HG03575 (cell line): ENCODE measurements around the gene BDKRB2.

Source experiments
- ATAC-seq: cut with Tn5 transposase; IDR thresholded peaks from one replicate; pipeline ENCODE4 v1.9.1; 2021; ENCODE audit not compliant: unreplicated experiment, insufficient number of reproducible peaks, low FRiP score; ENCODE audit errors: extremely low read depth

BDKRB2 gene

DNA sequence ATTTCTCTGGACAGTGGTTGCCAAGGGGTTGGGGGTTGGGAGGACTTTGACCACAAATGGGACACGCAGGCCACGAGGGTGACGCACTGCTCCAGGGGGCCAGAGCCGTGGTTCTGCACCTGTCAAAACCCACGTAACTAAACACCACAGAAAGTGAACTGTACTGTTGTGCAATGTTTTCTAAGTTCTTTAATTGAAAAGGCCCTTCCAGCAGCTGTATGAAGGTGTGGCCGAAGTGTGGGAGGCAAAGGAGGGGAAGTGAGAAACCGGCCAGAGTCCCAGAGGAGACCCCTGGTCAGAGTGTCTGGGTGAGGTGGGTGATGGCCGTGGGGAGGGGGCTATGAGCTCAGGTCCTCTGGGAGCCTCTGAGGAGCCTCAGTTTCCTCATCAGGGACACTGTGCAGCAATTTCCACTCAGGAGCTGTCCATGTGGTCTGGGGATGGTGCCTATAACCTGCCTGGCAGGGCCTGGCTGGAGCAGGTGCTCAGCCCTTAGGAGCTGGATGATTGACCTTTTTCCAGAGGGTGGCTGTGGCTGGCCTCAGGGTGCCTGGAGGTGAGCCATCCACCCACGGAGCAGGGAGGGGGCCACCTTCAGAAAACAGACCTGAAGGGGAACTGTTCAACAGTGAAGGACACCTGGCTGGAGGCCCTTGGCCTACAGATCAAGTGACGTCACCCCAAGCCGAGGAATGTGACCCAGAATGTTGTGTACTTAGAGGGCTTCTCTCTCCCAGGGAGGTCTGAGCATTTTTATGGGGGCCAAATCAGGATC is 9.8 kb upstream of the BDKRB2 start:
- ATAC-seq = no peak

DNA sequence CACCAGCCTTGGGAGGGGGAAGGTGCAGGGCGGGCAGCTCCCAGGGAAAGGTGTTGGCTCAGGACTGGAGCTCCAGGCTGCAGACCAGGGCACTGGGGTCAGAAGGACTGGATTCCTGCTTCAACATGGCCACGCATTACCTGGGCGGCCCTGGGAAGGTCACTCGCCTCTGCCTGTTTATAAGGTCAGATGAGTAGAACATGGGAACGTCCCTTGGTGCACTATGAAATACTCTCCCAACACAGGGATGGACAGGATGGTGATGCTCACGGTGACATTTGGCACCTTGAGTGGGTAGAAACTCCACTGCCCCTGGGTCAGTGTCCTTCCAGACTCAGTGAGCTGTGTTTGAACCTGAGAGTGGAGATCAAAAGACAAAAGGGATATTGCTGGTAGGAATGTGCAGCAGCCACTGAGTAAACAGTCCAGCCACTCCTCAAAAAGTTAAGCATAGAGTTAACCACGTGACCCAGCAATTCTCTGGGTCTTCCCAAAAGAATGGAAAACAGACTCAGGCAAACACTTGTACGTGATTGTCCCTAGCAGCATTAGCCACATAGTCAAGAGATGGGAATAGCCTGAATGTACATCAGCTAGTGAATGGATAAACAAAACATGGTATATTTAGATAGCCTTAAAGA is 9.1 kb upstream of the BDKRB2 start:
- ATAC-seq = no peak

DNA sequence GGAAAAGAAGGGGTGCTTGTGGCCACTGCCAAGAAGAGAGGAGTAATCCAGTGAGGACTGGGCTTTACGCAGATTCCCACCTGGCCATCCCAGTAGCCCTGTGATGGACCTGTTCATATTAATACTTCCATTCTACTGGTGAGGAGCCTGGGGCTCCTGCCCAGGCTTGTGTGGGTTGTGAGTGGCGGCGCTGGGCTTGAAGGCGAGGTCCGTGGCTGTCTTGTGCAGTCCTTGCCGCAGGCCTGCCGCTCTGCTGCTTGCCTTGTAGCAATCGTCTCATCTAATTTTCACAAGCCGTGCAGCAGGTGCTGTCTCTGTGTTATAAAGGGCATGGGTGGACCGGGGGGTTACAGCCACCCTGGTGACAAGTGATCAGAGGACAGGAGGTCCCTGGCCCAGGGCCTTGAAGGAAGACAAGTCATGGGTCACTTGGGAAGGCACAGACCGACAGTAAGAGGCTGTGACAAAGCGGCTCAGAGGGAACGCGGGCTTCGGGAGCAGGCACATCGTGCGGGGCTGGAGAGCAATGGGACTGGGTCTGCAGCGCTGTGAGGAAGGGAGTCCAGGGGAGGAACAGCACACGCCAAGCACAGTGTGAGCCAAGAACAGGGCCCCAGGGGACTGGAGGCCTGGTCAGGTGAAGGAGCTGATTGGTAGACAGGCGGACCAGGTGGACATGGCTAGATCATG is 7.3 kb upstream of the BDKRB2 start:
- no peak for ATAC-seq

DNA sequence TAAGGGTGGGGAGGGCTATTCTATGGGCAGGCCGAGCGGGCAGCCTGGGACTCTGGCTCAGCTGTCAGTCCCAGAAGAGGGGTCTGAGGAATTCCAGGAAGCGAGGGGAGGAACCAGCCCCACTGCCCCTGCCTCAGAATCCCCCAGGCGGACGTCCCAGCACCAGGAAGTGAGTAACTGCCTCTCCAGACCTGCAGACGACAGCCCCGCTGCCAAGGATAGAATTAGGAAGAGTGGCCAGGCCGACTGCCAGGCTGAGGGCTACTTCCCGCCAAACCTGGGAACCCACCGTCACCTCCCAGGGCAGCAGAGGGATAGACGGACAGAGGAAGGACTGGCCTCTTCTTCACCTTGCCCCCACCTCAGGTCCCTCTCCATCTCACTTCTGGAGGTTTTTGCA is 6.7 kb upstream of the BDKRB2 start:
- no peak for ATAC-seq

DNA sequence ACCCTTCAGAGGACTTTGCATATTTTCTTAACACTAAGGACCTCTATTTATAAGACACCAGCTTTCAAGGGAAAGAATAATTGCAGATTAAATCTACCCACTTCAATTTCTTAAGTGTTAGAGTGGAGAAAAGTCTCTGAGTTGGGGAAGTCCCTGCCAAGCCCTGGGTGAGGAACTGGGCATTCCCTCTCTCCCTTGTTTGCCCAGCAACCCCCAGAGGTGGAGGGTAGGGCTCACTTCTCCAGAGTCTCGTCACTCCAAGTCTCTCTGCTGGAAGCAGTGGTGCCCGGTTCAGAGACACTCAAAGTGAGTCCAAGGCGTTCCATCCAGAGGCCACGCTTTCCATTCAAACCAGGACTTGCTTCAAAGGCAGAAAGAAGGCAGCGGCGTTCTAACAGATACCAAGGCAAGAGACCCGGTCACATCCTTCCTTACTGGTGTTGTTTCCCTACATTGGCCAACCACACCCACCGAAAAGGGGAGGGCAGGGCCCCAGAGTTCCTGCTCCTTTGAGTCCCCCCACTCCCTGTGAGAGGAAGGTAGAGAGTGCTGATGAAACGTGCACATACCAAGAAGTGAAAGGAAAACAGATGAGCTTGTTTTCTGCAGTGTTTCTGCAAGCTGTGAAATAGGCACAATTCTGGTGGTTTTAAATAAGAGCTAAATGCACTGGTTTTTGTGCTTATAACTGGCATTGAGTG is 6.1 kb upstream of the BDKRB2 start:
- ATAC-seq = no peak

DNA sequence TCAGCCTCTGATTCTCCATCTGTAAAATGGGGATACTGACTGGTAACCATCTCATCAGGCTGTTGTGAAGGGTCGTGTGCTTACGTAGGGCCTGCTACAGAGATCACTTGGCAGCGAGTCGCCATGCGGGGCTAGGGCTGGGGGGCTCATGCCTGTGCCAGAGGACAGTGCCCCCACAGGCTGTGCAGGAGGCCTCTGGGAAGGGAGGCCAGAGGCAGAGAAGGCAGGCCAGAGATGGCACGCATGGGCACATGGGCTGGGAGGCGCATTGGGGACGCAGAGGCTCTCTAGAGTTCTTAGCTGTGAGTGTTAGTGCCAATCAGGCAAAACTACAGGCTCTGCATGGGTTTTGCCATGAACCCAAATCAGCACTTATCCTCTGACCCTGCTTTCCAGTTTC is 3.5 kb upstream of the BDKRB2 start:
- ATAC-seq = no peak

DNA sequence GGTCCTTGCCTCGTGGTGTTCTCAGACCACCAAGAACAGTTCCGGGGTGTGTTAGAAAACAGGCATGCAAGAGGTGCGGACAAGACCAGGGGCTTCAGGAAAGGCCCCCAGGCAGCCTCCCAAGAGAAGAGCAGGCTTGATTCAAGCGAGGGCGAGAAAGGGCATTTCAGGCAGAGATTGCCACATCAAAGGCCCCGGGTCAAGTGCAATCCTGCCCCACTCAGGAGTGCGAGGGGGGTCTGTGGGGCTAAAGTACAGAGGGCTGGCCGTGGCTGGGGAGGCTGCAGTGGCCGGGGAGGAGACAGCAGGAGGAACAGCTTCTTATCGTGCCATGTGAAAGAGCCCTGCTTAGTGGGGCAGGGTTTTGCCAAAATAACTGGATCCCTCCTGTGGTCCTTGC is 2.7 kb upstream of the BDKRB2 start:
- ATAC-seq = no peak

DNA sequence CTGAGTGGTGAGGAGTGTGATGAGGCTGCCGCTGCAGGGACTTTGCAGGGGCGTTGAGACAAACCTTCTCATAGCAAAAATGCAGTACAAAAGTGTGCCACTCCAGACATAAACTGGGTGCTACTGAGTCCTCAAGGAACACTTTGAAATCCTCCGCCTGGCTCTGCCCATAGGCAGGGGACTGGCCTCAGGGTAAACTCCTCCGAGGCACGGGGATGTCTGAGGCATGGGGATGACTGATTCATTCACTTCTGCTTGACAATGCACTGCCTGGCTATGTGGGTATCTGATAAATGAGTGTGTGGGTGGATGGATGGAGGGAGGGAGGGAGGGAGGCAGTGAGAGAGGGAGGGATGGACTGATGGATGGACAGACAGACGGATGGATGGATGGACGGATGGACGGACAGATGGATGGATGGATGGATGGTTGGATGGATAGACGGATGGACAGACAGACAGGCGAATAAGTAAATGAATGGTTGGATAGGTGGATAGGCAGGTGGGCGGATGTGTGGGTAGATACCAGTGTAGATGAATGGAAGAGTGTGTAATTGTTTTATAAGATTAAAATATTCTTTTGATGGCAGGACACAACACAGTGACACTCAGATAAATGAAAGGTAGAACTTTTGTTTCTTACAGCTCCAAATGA is 2.1 kb upstream of the BDKRB2 start:
- no peak for ATAC-seq

DNA sequence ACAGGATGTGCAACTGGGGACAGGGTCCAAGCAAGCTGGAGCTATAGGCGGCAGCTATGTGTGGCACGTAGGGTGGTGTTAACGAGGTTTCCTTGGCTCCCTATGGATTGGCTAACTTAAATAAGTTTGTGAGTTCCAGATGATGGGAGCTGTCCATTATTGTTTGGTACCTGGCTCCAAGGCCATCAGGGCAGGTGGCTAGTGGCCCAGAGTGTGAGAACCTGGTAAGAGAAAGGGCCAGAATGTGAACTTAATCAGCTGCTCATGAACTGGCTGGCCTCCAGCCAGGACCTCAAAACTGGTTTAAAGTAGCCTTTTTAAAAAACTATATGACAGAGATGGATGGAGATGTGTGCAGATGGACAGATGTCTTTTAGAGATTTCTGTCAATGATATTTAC is 1.5 kb upstream of the BDKRB2 start:
- no peak for ATAC-seq

DNA sequence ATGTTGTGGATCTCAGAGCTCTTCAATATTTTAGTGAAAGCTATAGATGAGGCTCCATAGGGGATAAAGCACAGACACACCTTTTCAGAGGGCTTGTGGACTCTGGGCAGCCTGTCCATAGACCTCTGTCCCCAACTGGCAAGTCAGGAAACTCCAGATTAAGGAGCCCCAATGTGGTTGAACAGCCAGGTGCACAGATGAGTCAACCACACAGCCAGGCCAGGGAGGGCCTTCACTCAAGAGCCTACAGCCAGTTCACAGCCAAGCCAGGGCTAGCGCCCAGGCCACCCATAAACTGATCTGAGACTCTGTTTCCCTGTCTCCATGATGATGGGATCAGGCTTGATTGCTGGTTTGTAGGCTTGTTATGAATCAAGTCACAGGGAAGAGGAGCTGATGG is 1.0 kb upstream of the BDKRB2 start:
- no peak for ATAC-seq

DNA sequence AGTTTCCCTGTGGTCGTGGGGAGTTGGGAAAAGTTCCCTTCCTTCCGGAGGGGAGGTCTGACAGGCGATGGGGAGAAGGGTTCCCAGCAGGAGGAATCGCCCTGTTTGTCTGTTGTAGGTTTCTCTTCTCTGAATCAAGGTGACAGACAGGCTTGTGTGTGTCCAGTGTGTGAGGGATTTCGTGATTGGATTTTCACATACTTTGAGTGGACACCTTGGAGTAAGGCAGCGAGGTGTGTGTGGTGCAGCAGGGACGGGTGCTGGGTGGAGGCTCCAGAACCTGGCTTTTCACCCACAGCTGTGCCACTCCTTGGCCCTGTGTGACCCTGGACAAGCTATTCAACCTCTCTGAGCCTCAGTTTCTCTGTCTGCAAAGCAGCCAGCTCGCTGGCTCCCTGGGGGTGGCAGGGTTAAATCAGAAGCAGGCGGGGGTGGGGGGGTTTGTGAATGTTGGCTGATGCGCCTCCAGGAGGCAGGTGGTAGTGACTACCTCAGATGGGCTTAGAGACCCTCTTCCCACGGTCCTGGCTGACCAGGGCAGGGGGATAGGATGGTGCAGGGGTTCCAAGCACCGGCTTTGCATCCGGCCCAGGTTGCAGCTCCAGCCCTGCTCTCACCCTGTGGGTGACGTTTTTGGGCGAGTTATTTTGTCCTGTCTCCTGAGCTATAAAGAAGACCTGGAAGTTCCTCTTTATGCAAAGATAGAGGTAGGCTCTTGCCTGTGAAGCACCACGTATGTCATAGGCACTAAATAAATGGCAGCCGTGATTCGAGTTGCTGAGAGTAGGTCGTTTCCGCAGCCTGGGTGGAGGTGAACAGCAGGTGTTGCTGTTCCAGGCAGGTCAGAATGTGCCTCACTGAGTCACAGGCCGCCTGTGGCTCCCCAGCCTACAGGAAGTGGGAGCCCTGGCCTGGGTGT is 679 bp downstream of the BDKRB2 start:
- ATAC-seq = no peak

DNA sequence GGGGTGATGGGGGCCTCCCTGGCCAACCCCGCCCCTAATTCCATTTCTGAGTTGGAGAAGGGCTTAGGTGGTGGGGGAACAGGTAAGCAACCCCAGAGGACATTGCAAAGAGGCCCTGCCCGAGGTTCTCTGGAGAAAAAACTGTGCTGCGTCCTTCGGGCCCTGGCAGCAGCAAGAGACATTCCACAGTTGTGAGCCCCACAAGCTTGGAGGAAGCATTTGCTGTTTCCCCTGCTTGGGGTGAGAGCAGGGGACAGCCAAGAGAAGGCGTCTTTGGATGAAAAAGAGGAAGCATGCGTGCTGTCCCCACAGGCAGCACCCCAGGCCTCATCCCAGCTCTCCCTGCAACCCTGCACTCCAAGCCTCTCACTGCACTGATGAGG is 1.3 kb downstream of the BDKRB2 start:
- ATAC-seq = no peak

DNA sequence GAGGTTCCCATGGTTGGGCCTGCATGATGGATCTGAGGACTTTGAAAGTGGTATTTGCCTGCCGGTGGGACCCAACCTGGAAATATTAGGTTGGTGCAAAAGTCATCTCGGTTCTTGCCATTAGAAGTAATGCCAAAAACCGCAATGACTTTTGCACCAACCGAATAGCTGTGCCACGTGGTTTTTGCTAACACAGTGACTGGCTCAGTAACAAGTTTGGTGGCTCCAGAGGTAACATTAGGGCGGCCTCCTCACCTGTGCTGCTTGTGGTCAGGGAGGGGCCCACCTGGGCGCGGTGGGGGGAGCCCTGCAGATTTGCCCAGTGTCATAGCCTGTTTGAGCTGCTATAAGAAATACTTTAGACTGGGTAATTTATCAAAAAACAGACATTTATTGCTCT is 1.8 kb downstream of the BDKRB2 start:
- ATAC-seq = no peak

DNA sequence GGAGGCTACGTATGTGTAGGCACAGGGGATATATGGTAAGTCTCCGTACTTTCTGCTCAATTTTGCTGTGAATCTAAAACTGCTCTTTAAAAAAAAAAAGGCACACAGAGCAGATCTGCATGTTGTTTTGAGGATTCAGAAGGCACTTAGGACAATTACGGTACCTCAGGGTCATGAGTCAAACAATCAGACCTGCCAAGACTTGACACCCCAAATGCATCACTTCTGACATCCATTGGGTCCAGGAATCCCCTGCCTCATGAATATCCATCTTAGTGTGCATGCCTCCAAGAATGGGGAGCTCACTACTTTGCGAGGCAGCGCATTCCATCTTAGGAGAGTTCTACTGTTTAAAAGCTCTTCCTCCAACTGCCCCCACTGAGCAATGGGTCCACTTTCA is 3.0 kb downstream of the BDKRB2 start:
- no peak for ATAC-seq

DNA sequence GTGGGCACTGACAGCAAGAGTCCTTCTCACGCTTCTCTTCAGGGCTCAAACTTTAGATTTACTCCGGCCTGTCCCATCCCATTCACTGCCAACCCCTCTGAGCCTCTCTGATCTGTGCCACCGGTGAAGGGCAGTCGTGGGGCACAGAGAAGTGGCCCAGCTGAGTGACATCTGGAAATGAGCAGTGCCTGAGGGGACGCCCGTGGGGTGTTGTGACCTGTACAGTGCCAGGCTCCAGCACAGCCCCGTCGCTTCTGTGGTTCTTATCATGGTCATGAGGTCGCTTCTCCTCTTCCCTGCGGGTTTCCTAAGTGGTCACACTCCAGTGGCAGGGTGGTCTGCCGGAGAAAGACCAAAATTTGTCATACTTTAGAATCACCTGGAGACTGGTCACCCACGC is 4.1 kb downstream of the BDKRB2 start:
- ATAC-seq = no peak

DNA sequence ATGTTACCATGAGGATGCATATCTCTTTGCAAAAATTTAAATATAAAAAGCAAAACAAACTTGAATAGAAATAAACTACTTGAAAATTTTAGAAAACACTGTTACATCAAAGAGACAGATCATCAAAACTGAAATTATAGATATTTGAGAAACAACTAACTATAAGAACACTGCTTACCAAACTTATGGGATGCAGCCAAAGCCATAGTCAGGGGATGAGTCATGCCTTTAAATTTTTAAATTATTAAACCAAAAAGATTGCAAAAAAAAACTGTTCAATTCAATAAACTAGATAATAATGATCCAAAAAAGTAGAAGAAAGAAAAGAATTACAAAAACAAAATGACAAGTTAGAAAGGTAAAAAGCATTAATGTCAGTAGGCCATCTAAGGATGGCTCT is 7.5 kb downstream of the BDKRB2 start:
- ATAC-seq = no peak

DNA sequence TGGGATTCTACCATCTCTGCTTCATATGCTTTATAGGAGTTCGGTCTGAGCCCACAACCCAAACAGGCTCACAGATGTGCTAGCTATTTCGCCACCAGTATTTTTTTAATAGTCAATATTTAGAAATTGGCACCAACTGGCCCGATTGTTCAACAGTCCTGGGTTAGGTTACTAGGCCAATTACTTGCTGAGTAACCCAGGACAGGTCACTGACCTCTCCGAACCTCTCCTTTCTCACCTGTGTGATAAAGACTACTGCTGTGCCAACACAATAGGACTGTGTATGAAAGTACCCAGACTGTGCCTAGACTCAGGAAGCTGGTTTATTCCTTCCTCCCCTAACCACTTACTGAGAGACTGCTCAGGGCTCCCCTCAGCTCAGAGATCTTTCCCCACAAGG is 8.3 kb downstream of the BDKRB2 start:
- ATAC-seq = no peak

DNA sequence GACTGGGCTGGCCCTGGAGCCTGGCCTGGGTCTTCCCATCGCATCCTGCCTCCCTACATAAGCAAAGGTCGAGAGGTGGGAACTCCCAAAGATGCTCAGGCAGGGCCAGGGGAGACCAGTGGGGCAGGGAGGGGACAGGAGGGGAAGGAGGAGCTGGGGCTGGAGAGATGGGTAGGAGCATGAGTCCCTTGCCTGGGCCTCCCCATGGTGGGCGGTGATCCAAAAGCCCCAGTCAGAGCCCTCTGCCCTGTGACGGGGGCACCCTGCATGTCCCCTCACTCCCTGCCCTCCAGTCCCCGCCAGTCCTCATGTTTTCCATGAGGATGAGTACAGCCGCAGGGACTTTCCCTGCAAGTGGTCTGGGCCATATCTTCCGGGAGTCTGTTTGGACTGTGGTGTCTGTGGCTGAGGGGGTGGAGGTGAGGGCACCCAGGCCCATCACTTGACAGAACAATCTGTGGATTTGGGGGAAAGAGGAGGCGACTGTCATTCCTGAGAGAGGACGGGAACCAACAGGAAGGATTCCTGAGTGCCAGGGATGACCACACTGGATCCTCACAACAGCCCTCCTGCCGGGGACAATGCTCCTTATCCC is 9.3 kb downstream of the BDKRB2 start:
- no peak for ATAC-seq
